Esophagus squamous epithelium (tissue), 4 donors: Measurements from ENCODE around the gene CLDN6.

Experiments
- CTCF ChIP-seq, 6 experiments: fragments of 450-650 bp in 4 of 6; fragments of 200-600 bp in 2 of 6; sonication (generic) in 2 of 6; IDR thresholded peaks; one replicate each; pipeline ENCODE4 v1.5.1; 2016 to 2019; ENCODE audit warnings: antibody characterized with exemption in 6 of 6, mild to moderate bottlenecking in 4 of 6, moderate library complexity in 4 of 6
- POLR2A ChIP-seq, 4 donors: fragments of 450-650 bp; IDR thresholded peaks; one replicate each; pipeline ENCODE4 v1.6.1; 2017; ENCODE audit warnings: antibody characterized with exemption in 4 of 4, mild to moderate bottlenecking in 4 of 4, moderate library complexity in 3 of 4

- TF ChIP-seq CTCF (IDR thresholded peaks at IDR 0.05) (no peak), POLR2A (IDR thresholded peaks at IDR 0.05) (no peak)
These were observed 4.9 kb upstream of the CLDN6 start for GRCh38 chr16:3022684-3023414.
